Measurements from ENCODE around the gene MRPS18A. TPM values are rescaled to one million over a fixed set of nuclear protein-coding genes. Genes with fewer than 3 reads are reported as not detected.
A peak's percentile ranks its signal among the peaks of the same experiment; 100 is the strongest.

Gene MRPS18A
- total RNA-seq: 10 to 100 TPM; 41.1 to 64.4 (median 52.4) TPM

DNA sequence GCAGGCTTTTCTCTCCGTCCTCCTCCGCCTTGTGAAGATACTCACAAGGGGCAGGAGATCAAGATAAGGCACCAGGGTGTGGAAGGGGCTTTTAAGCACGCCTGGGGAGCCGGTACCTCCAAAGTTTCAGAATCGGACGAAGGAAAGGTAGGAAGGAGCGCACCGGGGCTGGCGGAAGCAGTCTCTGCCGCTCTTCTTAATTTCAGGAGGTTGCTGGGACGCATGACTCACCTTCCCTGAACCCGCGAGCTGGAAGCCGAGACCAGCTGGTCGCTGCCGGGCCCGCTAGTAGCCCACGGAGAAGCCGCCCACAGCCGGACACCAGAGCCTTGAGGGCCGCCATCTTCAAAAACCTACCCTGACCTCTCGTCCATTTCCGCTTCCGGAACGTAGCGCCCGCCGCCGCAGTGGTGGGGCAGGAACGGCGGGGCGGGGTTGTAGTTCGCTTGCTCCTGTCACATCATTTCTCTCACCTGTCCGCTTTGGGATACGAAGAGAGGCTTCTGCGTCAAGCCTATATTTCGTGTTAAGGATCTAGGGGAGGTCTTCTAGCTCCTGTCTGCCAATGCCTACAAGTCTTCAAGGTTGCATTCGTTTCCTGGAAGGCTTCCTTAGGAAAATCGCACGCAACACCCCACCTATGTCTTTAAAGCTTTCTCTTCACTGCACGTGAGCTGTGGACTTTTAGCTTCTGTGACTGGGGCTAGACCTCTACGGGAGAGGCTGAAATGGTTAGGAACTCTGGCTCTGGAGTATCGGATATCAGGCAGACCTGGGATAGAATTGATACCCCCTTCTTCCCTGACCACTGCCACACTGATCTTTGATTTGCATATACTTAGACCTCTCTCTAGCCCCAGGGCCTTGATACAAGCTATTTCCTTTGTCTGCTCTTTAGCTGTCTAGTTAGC, at the start of gene MRPS18A:
MRPS18A (minus strand) TSS at position 355 of the 911 bp plus-strand sequence; CDS start at position 343, 12 bp downstream.
- TF ChIP-seq POLR2A (IDR thresholded peaks at IDR 0.05): peak; percentile 9 to 51
- no peak for TF ChIP-seq CTCF (IDR thresholded peaks at IDR 0.05)

DNA sequence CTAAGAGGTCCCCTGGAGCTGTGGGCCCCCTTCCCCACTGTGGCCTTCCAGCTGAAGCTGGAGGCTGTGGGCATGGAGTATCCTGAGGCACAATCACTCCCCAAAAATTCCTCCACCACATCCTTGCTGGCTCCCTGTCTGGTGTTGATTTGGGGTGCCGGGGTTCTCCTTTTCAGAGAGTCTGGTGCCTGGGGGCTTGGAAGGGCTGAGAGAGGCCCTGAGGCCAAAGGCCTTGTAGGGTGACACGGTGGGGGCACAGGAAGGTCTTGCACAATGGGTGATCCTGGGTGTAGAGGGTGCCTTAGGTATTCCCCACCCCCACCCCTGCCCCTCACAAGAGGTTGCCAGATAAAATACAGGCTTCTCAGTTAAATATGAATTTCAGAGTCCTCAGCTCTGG, 49.3 kb upstream of the MRPS18A start:
- no peak for TF ChIP-seq POLR2A (IDR thresholded peaks at IDR 0.05)
- no peak overlapping the region for H3K27ac ChIP-seq

More for the DNA sequence above, at the start of gene MRPS18A:
- H3K9me3 ChIP-seq: no peaks in the 10 kb centered on the region
- H3K36me3 ChIP-seq: no peaks in the 10 kb centered on the region
- peak within 1 kb of the TSS; percentile 59 to 89 (median 67) for H3K4me3 ChIP-seq
- H3K4me1 ChIP-seq: peaks cover 4 to 36% (median 9%) of the 10 kb centered on the region in 4 donors
- DNase-seq: peak; percentile 87 to 94 (median 90)
- no peaks in the 10 kb centered on the region for H3K27me3 ChIP-seq
- H3K27ac ChIP-seq: peak within 1 kb of the TSS; percentile 61 to 71 (median 67)

DNA sequence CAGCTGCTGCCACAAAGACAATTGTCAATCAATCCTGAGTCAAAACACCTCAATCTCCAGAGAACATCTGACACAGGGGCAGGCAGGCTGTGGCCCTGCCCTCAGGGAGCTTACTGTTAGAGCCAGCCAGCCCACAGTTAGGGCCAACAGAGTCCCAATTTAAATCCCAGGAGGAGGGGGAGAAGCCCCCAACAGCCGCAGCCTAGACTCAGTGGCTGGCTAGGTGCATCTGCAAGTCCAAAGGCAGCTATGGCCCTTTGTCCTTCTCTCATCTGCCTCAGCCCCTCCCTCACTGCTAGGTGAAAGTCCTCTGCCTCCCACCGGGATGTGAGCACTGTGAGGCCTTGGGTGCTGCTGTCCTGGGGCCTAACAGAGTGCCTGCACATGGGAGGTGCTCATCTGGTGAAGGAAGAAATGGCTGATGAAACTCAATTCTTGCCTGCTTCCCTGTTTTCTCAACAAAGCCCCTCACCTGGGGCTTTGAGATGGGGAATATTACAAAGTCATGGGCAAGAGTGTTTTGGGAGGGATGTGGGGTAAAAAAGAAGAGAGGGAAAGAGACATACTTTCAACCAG, 48.7 kb upstream of the MRPS18A start:
- Histone ChIP-seq H3K4me1 (peaks cover 0 to 7% (median 0%) of the 10 kb centered on the region in 4 donors), H3K4me3 (no peak overlapping the region), H3K27ac (no peak overlapping the region), H3K9me3 (no peaks in the 10 kb centered on the region), H3K36me3 (no peaks in the 10 kb centered on the region), H3K27me3 (no peaks in the 10 kb centered on the region)
- no peak for TF ChIP-seq POLR2A (IDR thresholded peaks at IDR 0.05)
- no peak for TF ChIP-seq CTCF (IDR thresholded peaks at IDR 0.05)
- DNase-seq: peak in 1 of 3 donors; percentile 34

More for the DNA sequence above, 49.3 kb upstream of the MRPS18A start:
- Histone ChIP-seq H3K27me3 (no peaks in the 10 kb centered on the region), H3K36me3 (no peaks in the 10 kb centered on the region), H3K9me3 (no peaks in the 10 kb centered on the region), H3K4me3 (no peak overlapping the region), H3K4me1 (peaks cover 0 to 11% (median 0%) of the 10 kb centered on the region in 4 donors)
- peak in 1 of 3 donors; percentile 9 for DNase-seq

- no peak overlapping the region for H3K27ac ChIP-seq
Measured at GRCh38 chr6:43735642-43736199, 48.1 kb upstream of the MRPS18A start.

DNA sequence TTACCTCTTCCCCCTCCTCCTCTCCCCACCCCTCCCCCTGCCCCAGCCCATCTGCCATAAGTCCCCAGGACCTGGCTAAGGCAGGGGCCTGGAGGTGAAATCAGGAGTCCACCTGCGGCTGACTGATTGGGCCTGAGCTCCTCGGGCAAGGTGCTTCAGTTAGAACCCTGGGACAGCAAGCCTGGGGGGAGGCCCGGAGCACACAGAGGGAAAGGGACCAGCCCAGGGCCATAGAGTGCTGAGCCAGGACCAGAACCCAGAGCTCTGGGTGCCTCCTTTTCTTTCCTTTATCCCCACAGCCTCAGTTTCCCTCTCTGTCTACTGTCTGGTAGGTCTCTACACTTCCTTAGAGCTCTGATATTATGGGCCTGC, 46.7 kb upstream of the MRPS18A start:
- Histone ChIP-seq H3K27ac (no peak overlapping the region), H3K36me3 (no peaks in the 10 kb centered on the region), H3K27me3 (no peaks in the 10 kb centered on the region), H3K4me1 (peaks cover 0 to under 1% (median 0%) of the 10 kb centered on the region in 4 donors), H3K4me3 (no peak overlapping the region), H3K9me3 (no peaks in the 10 kb centered on the region)
- TF ChIP-seq CTCF (IDR thresholded peaks at IDR 0.05) (no peak), POLR2A (IDR thresholded peaks at IDR 0.05) (no peak)
- no peak for DNase-seq

More at GRCh38 chr6:43735642-43736199, 48.1 kb upstream of the MRPS18A start:
- H3K4me1 ChIP-seq: peaks cover 0 to 2% (median 0%) of the 10 kb centered on the region in 4 donors
- TF ChIP-seq POLR2A (IDR thresholded peaks at IDR 0.05) (no peak), CTCF (IDR thresholded peaks at IDR 0.05) (no peak)
- H3K4me3 ChIP-seq: no peak overlapping the region
- peak in 1 of 3 donors; percentile 7 for DNase-seq
- no peaks in the 10 kb centered on the region for H3K9me3 ChIP-seq
- no peaks in the 10 kb centered on the region for H3K36me3 ChIP-seq
- no peaks in the 10 kb centered on the region for H3K27me3 ChIP-seq
